Coronary artery (tissue), 2 donors: ENCODE measurements around the gene TDRD7.
"Not testable (repeated sequence)": the region's sequence is repeated elsewhere in the genome, so short reads cannot be mapped to it uniquely, and the experiment has no call there.

ENCODE experiments used
- DNase-seq: peaks from one replicate; pipeline ENCODE4 v3.0.0-alpha.2; 2017; ENCODE audit warnings: low spot score
- H3K27ac ChIP-seq, 2 donors: fragments of 200-600 bp; sonication (generic); one replicate each; pipeline ENCODE4 v1.5.1; 2016 to 2019
- H3K4me3 ChIP-seq: fragments of 200-600 bp; sonication (generic); 2 replicates; pipeline ENCODE4 v1.5.1; 2016; ENCODE audit warnings: mild to moderate bottlenecking, moderate library complexity
- CTCF ChIP-seq: fragments of 200-600 bp; sonication (generic); IDR thresholded peaks from one replicate; pipeline ENCODE4 v1.5.1; 2019; ENCODE audit warnings: antibody characterized with exemption

TDRD7 gene

GRCh38 chr9:97438666-97439065 lies 26.8 kb downstream of the TDRD7 start:
- DNase-seq = no peak
- H3K4me3 ChIP-seq = no peak overlapping the region
- TF ChIP-seq CTCF = no peak
- H3K27ac ChIP-seq = no peak overlapping the region

- no peak for TF ChIP-seq CTCF
- no peak overlapping the region for H3K27ac ChIP-seq
Observed at GRCh38 chr9:97440160-97440559, 28.3 kb downstream of the TDRD7 start.

GRCh38 chr9:97441729-97442128 lies 29.8 kb downstream of the TDRD7 start:
- TF ChIP-seq CTCF = no peak
- no peak for DNase-seq
- H3K27ac ChIP-seq = no peak overlapping the region
- no peak overlapping the region for H3K4me3 ChIP-seq

More at GRCh38 chr9:97440160-97440559, 28.3 kb downstream of the TDRD7 start:
- no peak overlapping the region for H3K4me3 ChIP-seq
- no peak for DNase-seq

- H3K4me3 ChIP-seq = no peak overlapping the region
- no peak for DNase-seq
- TF ChIP-seq CTCF = no peak
- no peak overlapping the region for H3K27ac ChIP-seq
Observed at GRCh38 chr9:97445119-97445701, 33.3 kb downstream of the TDRD7 start.

GRCh38 chr9:97447001-97447400 lies 35.1 kb downstream of the TDRD7 start:
- Histone ChIP-seq H3K27ac (no peak overlapping the region), H3K4me3 (no peak overlapping the region)
- TF ChIP-seq CTCF = no peak
- DNase-seq = no peak

GRCh38 chr9:97453573-97453972 lies 41.7 kb downstream of the TDRD7 start:
- not testable (repeated sequence) for H3K27ac ChIP-seq, DNase-seq, H3K4me3 ChIP-seq

GRCh38 chr9:97456841-97457240 lies 44.9 kb downstream of the TDRD7 start:
- not testable (repeated sequence) for DNase-seq, H3K27ac ChIP-seq, H3K4me3 ChIP-seq

GRCh38 chr9:97459326-97459725 lies 47.4 kb downstream of the TDRD7 start:
- DNase-seq = no peak
- H3K4me3 ChIP-seq = no peak overlapping the region
- TF ChIP-seq CTCF = no peak
- no peak overlapping the region for H3K27ac ChIP-seq
